Measurements from ENCODE around the gene MGARP. TPM values are rescaled to one million over a fixed set of nuclear protein-coding genes. Genes with fewer than 3 reads are reported as not detected.

MGARP gene
- total RNA-seq, 1 donor from 2014 or later: 0.60 TPM

- DNase-seq: no peak
- Histone ChIP-seq H3K27me3 (ENCODE audit: low read depth) (no peaks in the 10 kb centered on the region), H3K4me3 (no peak overlapping the region), H3K36me3 (no peaks in the 10 kb centered on the region), H3K9me3 (replicated peaks) (peaks cover 9% of the 10 kb centered on the region), H3K27ac (replicated peaks) (no peak overlapping the region), H3K4me1 (no peaks in the 10 kb centered on the region)
- intact Hi-C loops (cut with micrococcal nuclease): no loop called here
- no peak for TF ChIP-seq CTCF (IDR thresholded peaks at IDR 0.05; ENCODE audit: borderline replicate concordance)
Observed at GRCh38 chr4:139241784-139242151, 38.3 kb downstream of the MGARP start.

DNA sequence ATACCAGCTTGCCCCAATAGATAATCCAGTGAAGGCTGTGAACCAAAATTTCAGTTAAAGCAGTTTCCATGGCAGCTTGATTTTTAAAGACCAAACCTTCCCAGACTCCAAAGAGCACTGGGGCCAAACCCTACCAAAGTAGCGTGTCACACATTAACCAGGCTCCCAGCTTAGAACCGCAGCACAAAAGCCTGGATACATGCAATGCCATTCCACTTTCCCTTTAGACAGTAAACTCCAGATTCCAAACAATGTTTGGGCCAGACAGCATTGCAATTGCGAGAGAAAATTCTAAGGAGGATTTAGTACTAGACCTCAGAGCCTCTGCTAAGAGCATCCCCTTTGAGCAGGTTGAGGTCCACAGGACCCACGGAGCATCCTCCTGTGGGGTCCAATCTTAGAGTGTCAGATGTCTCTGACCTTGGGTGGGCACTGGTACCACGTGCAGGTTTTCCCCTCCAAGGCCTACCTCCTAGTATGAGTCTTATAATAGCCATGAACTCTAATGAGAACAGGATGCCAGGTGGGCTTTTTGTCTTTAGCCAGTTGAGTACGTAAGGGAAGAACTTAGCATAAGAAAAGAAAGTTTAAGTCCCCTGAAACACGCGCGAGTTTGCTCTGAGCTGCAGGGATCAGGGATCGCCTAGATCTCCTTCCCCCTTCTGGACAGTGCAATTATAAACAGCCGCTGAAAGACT lies 38.8 kb downstream of the MGARP start:
- Histone ChIP-seq H3K9me3 (replicated peaks) (peaks cover 9% of the 10 kb centered on the region), H3K27me3 (ENCODE audit: low read depth) (no peaks in the 10 kb centered on the region), H3K4me3 (no peak overlapping the region), H3K36me3 (no peaks in the 10 kb centered on the region), H3K27ac (replicated peaks) (no peak overlapping the region), H3K4me1 (no peaks in the 10 kb centered on the region)
- intact Hi-C loops (cut with micrococcal nuclease): no loop called here
- no peak for DNase-seq
- no peak for TF ChIP-seq CTCF (IDR thresholded peaks at IDR 0.05; ENCODE audit: borderline replicate concordance)

- H3K9me3 ChIP-seq (replicated peaks): peaks cover 9% of the 10 kb centered on the region
- intact Hi-C loops (cut with micrococcal nuclease): no loop called here
- no peak for TF ChIP-seq CTCF (IDR thresholded peaks at IDR 0.05; ENCODE audit: borderline replicate concordance)
- no peak overlapping the region for H3K27ac ChIP-seq (replicated peaks)
- no peak for DNase-seq
- H3K4me3 ChIP-seq: no peak overlapping the region
- H3K27me3 ChIP-seq (ENCODE audit: low read depth): no peaks in the 10 kb centered on the region
- no peaks in the 10 kb centered on the region for H3K4me1 ChIP-seq
- H3K36me3 ChIP-seq: no peaks in the 10 kb centered on the region
Observed at GRCh38 chr4:139239127-139239772, 40.8 kb downstream of the MGARP start.

DNA sequence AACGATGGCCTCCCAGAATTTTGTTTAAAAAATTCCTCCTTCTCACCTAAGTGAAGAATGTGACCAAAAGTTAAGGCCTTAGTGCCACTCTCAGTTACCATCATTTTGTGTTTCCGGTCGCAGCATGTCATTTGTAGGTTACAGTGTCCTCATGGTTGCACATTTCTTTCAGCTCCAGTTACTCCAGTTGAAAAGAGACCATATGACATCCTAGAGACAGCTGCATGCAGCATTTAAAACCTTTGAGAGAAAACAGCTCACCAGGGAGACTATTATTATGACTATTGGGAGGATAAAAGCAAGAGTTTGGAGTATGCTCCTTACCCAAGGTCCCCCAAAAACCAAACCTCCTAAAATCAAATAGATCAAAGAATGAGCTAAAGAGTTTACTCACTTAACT lies 45.8 kb downstream of the MGARP start:
- intact Hi-C loops (cut with micrococcal nuclease): no loop called here
- H3K27me3 ChIP-seq (ENCODE audit: low read depth): no peaks in the 10 kb centered on the region
- no peak for DNase-seq
- H3K4me3 ChIP-seq: no peak overlapping the region
- H3K27ac ChIP-seq (replicated peaks): no peak overlapping the region
- no peaks in the 10 kb centered on the region for H3K36me3 ChIP-seq
- no peak for TF ChIP-seq CTCF (IDR thresholded peaks at IDR 0.05; ENCODE audit: borderline replicate concordance)
- H3K4me1 ChIP-seq: no peaks in the 10 kb centered on the region
- H3K9me3 ChIP-seq (replicated peaks): peaks cover 8% of the 10 kb centered on the region

- Histone ChIP-seq H3K9me3 (replicated peaks) (no peaks in the 10 kb centered on the region), H3K27me3 (ENCODE audit: low read depth) (no peaks in the 10 kb centered on the region), H3K4me3 (no peak overlapping the region), H3K4me1 (no peaks in the 10 kb centered on the region), H3K36me3 (no peaks in the 10 kb centered on the region), H3K27ac (replicated peaks) (no peak overlapping the region)
- no peak for DNase-seq
- TF ChIP-seq CTCF (IDR thresholded peaks at IDR 0.05; ENCODE audit: borderline replicate concordance): peak; percentile 74
- intact Hi-C loops (cut with micrococcal nuclease): no loop called here
Observed at GRCh38 chr4:139229534-139230039, 50.4 kb downstream of the MGARP start.
